HG03159 (cell line): ENCODE results near the gene ZFP28.
A peak's percentile ranks its signal among the peaks of the same experiment; 100 is the strongest.

ENCODE experiments used
- ATAC-seq: cut with Tn5 transposase; IDR thresholded peaks from one replicate; pipeline ENCODE4 v1.9.1; 2021; ENCODE audit warnings: mild to moderate bottlenecking, moderate library complexity; ENCODE audit not compliant: unreplicated experiment

Gene ZFP28

DNA sequence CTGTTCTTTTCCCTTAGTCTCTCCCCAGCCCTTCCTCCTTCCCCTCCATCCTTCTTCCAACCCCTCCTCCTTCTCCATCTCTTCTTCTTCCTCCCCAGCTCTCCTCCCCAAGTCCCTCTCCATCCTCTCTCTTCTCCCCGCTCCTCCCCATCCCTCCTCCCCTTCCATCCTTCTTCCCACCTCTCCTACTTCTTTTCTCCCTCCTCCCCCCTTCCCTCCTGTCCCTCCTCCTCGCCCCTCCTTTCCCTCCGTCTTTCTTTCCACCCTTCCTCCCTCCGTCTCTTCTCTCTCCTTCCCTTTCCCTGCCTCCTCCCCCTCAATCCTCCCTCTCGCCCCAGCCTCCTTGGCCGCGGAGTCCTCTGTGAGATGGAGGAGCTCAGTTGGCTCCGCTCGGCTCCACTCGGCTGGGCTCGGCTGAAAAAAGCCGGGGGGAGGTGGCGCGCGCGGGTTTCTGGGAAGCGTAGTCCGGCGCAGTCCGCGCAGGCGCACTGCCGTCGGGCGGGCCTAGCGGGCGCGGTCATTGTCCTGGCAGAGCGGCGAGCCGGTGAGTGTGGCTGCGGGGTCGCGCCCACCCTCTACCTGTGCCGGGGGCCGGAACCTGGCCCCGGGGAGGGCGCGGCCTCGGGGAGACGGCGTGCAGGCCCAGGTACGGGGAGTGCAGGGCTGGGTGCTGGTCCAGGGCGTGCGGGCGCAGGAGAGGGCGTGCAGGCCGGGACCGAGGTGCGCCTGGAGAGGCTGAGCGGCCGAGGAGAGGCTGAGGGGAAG is 56.2 kb downstream of the ZFP28 start, which contains the start of gene ZNF71:
ZNF71 (plus strand) TSS at position 520 of the 765 bp plus-strand sequence. CDS start 6,257 bp downstream, outside the sequence.
- ATAC-seq: peak; percentile 92

DNA sequence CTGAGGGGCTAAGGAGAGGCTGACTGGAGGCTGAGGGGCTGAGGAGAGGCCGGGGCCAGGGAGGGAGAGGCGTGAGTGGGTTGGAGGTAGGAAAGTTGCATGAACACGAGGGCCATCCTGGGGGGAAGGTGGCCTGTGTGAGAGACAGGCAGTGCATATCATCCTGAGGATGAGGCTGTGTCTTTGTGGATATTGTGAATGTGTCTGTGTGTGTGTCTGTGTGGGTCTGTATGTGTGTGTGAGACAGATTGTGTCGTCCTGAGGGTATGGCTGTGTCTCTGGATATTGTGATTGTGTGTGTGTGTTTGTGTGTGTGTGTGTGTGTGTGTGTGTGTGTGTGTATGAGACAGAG is 56.8 kb downstream of the ZFP28 start:
- peak; percentile 32 for ATAC-seq

DNA sequence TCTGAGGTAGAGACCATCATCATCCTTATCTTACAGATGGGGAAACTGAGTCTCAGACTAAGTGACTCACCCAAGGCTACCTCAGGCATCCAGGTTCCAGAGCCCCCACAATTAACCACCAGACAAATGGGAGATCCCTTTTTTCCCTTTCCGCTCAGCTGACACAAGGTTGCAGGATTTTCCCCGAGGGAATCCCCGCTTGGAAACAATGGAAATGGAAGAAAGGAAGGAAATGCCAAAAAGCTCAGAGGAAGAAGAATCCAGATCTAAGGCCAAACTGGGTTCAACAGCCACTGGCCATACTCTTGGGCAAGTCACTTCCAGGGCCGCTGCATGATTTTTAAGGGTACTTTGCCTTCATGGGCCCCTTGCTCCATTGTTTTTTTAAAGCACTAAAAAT is 57.9 kb downstream of the ZFP28 start:
- no peak for ATAC-seq

DNA sequence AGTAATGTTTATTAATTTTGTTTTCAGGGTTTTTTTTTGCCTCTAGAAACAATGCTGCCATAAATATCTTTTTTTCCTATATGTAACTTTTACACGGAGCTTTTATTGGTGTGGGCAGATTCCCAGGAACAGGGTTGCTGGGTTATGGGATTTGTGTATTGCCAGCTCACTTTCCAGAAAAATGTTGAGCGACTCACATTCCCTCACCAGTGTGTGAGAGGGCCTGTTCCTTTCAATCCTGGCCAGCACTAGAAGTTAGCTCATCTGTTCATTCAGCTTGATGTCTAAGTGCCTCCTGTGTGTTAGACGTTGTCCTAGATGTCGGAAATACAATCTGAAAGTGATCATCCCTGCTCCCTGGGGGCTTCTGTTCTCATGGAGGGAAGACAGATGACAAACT is 58.9 kb downstream of the ZFP28 start:
- ATAC-seq: no peak

DNA sequence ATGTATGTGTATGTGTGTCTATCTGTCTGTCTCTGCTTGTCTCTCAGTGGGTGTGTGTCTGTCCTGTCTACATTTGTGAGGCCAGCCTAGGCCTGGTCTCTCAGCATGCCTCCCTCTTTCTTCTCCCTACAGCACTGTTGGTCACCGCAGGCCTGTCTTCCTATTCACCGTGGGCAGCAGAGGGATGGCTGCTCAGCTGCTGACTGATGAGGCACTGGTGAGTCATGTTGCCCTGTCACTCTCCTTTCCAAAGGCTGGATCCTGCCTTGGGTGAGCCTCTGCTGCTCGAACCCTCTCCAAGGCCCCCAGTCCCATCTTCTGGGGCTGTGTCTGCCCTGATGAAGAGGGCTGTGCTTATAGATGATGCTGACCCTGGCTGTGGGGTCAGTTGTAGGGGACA is 62.6 kb downstream of the ZFP28 start:
- ATAC-seq: no peak

DNA sequence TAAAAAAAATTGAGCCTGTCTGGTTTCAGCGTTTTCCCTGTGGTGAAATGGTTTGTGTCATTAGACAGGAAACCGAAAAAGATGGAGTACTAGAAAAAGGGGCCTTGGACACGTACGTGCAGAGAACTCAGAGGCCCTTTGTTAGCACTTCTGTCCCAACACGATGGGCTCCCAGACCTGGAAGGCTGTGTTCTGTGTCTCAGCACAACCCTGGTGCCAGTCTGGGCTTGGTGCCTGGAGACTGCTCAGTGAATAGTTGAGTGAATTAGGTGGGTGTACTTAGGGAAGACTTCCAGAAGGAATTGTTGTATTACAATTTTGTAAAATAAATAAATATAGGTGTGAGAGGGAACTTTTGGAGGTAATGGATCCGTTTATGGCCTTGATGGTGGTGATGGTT is 65.1 kb downstream of the ZFP28 start:
- no peak for ATAC-seq
